ENCODE data around the gene TMEM208. TPM values are rescaled to one million over a fixed set of nuclear protein-coding genes. Genes with fewer than 3 reads are reported as not detected.

TMEM208 gene
- polyA plus RNA-seq, 1 experiment: 79.7 TPM

DNA sequence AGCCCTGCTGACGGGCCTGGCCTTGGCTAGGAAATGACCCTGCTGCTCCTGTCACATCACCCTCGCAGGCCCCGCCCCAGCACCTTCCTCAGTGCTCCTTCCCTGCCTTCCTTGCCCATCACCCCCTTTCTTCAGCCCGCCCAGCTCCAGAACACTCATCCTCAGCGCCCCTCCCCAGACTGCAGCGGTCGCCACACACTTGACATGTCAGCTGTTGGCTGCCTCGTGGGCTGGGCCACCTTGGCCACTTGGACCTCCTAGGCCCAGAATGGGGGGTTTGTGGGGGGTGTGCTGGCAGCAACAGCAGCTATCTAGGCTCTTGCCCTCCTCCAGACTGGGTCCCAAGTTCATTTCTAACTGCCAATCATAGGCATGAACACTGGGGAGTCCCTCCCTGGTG is 17.4 kb upstream of the TMEM208 start:
- CTCF ChIA-PET: interaction anchor here (0.8 to 1.6 kb wide), 2 partner anchors 11 to 12 kb away, joined by 3 to 10 read pairs; partner anchors contain the start of gene ELMO3
- POLR2A ChIA-PET: interaction anchor here (0.6 kb wide), 1 partner anchor 742 kb away, joined by 3 read pairs; no protein-coding TSS in a partner anchor
- H3K27me3 ChIP-seq (ENCODE audit: control insufficient read depth, insufficient read depth, low read length): no peaks in the 10 kb centered on the region
- DNase-seq (ENCODE audit: low read depth): no peak
- TF ChIP-seq, protein P1, sequence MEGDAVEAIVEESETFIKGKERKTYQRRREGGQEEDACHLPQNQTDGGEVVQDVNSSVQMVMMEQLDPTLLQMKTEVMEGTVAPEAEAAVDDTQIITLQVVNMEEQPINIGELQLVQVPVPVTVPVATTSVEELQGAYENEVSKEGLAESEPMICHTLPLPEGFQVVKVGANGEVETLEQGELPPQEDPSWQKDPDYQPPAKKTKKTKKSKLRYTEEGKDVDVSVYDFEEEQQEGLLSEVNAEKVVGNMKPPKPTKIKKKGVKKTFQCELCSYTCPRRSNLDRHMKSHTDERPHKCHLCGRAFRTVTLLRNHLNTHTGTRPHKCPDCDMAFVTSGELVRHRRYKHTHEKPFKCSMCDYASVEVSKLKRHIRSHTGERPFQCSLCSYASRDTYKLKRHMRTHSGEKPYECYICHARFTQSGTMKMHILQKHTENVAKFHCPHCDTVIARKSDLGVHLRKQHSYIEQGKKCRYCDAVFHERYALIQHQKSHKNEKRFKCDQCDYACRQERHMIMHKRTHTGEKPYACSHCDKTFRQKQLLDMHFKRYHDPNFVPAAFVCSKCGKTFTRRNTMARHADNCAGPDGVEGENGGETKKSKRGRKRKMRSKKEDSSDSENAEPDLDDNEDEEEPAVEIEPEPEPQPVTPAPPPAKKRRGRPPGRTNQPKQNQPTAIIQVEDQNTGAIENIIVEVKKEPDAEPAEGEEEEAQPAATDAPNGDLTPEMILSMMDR (IDR thresholded peaks at IDR 0.05; ENCODE audit: insufficient read depth, low read depth, low read length): no peak
- H3K4me3 ChIP-seq (ENCODE audit: low read depth, low read length): no peak overlapping the region
- H3K36me3 ChIP-seq (ENCODE audit: control insufficient read depth, insufficient read depth, low read length): peaks cover 4% of the 10 kb centered on the region

DNA sequence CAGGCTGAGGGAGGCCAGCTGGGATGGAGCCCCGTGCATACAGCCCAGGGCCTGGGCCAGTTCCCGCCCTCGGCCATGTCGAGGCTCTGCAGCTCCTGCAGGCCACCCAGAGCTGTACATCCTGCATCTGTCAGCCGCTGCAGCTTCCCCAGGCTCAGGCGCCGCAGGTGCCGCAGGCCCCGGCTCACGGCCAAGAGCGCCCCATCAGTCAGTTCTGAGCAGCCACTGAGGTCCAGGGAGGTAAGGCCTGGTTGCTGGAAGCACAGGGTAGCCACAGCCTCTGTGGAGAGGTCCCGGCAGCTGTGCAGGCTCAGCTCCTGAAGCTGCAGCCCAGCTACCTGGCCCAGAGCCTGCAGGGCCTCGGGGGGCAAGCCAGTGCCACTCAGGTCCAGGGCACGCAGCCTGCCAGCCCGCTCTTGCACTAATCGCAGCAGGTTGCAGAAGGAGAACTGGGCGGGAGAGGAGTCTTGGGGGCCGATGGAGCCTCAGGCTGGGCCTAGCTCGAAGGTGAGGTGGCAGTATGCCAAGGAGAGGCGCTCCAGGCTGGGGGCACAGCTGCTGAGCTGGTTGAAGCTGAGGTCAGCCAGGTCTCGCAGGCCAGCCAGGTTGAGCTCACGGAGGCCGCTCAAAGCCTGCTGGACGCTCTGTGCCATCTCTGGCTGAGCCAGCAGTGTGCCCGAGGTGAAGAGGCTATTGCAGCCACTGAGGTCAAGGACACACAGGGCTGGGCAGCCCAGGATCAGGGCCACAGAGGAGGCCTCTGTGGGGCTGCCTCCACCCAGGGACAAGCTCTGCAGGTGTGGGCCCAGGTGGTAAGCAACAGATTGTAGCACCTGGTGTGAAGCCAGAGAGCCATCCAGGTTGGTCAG is 16.6 kb upstream of the TMEM208 start:
- Histone ChIP-seq H3K4me3 (ENCODE audit: low read depth, low read length) (no peak overlapping the region), H3K27me3 (ENCODE audit: control insufficient read depth, insufficient read depth, low read length) (no peaks in the 10 kb centered on the region), H3K36me3 (ENCODE audit: control insufficient read depth, insufficient read depth, low read length) (peaks cover 4% of the 10 kb centered on the region)
- CTCF ChIA-PET: interaction anchor here (1.6 kb wide), 1 partner anchor 12 kb away, joined by 10 read pairs; the partner anchor contains the start of gene ELMO3
- POLR2A ChIA-PET: no interaction called here
- DNase-seq (ENCODE audit: low read depth): no peak
- TF ChIP-seq, protein P1 (IDR thresholded peaks at IDR 0.05; ENCODE audit: insufficient read depth, low read depth, low read length): no peak

DNA sequence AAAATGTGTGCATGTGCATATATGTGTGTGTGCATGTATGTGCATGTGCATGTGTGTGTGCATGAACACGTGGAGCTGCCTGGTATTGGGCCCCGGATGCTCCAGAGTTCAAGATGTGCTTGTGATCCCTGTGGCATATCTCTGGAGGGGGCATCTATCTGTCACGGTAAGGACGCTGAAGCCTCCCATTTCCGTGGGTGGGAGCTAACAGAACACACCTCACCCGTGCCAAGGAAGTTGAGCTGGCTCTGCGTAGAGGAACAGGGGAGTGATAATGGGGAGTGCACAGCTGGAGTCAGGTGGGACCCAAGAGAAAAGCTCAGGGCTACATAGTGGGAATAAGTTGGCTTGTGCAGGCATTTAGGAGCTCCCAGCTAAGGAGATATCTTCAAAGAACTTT is 15.3 kb upstream of the TMEM208 start:
- Histone ChIP-seq H3K27me3 (ENCODE audit: control insufficient read depth, insufficient read depth, low read length) (no peaks in the 10 kb centered on the region), H3K36me3 (ENCODE audit: control insufficient read depth, insufficient read depth, low read length) (peaks cover 4% of the 10 kb centered on the region), H3K4me3 (ENCODE audit: low read depth, low read length) (no peak overlapping the region)
- TF ChIP-seq, protein P1 (IDR thresholded peaks at IDR 0.05; ENCODE audit: insufficient read depth, low read depth, low read length): no peak
- ChIA-PET POLR2A (no interaction called here), CTCF (interaction anchor here (0.8 kb wide), 1 partner anchor 8 kb away, joined by 5 read pairs; no protein-coding TSS in a partner anchor)
- DNase-seq (ENCODE audit: low read depth): no peak

DNA sequence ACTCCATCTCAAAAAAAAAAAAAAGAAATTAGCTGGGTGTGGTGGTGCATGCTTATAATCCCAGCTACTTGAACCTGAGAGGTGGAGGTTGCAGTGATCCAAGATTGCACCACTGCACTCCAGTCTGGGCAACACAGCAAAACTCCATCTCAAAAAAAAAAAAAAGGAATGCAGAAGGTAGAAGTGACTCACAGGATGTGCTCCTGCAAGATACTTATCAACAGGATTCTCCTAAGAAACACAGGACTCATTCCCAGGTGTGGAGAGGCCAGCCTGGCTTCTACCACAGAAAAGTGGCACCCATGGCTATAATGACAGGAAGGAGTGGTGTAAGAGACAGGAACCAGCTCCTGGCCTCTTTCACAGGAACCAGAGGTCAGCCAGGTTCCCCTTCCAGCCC is 14.2 kb upstream of the TMEM208 start:
- Histone ChIP-seq H3K36me3 (ENCODE audit: control insufficient read depth, insufficient read depth, low read length) (peaks cover 4% of the 10 kb centered on the region), H3K4me3 (ENCODE audit: low read depth, low read length) (no peak overlapping the region), H3K27me3 (ENCODE audit: control insufficient read depth, insufficient read depth, low read length) (no peaks in the 10 kb centered on the region)
- DNase-seq (ENCODE audit: low read depth): no peak
- CTCF ChIA-PET: no interaction called here
- POLR2A ChIA-PET: no interaction called here
- TF ChIP-seq, protein P1 (IDR thresholded peaks at IDR 0.05; ENCODE audit: insufficient read depth, low read depth, low read length): no peak

DNA sequence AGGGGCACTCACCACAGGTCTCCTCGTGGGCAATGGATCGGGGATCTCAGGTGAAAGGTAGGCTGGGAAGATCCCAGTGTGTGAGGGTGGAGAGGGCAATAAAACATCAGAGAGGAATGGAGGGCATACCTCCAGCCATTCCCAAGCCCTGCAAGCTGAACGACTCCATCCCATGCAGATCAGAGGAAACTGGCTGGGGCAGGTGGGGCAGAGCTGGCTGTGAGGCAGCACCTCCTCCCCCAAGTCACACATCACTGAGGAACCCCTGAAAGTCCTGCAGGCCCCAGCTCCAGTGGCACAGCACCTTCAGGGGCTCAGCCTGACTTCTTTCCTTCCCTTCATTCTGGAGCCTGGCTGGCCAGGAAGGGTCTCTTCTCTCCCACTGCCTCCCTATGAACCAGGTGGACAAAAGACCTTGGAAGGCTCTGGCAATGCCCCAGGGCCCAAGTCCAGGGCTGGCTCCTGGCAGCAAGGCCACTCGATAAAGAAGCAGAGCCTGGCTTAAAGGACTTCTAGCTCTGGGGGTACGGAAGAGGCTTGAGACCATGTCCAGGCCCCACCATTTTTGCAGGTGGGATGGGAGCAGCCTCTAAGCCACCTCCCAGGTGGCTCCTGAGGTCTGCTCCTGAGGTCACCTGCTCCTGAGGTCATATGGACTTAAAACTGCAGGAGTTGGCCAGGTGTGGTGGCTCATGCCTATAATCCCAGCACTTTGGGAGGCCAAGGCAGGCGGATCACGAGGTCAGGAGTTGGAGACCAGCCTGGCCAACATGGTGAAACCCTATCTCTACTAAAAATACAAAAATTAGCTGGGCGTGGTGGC is 13.5 kb upstream of the TMEM208 start:
- POLR2A ChIA-PET: no interaction called here
- no peaks in the 10 kb centered on the region for H3K27me3 ChIP-seq (ENCODE audit: control insufficient read depth, insufficient read depth, low read length)
- H3K36me3 ChIP-seq (ENCODE audit: control insufficient read depth, insufficient read depth, low read length): peaks cover 4% of the 10 kb centered on the region
- no peak overlapping the region for H3K4me3 ChIP-seq (ENCODE audit: low read depth, low read length)
- CTCF ChIA-PET: no interaction called here
- TF ChIP-seq, protein P1 (IDR thresholded peaks at IDR 0.05; ENCODE audit: insufficient read depth, low read depth, low read length): no peak
- DNase-seq (ENCODE audit: low read depth): no peak

All from BJ (cell line).